GM12878 (cell line): ENCODE data around the gene CCND2. TPM values are rescaled to one million over a fixed set of nuclear protein-coding genes. Genes with fewer than 3 reads are reported as not detected.

Source experiments
- ATAC-seq: fragments of 200-7000 bp; cut with Tn5 transposase; 3 replicates; pipeline ENCODE4 v1.9.1; 2020; ENCODE audit warnings: mild to moderate bottlenecking, moderate library complexity
- BruUV-seq: library from RNA; stranded (reverse); fragments of 400-500 nt; replicated peaks from 2 replicates; lab custom pipeline; 2021; lab: Mats Ljungman, UMichigan
- CTCF ChIA-PET: fragments of 300-600 bp; sonication (Branson Sonifier 250); formaldehyde crosslinking; extraction: SDS; loops from one replicate; lab custom pipeline; 2021; ENCODE audit warnings: inconsistent platforms; lab: Yijun Ruan, JAX
- POLR2A ChIA-PET: fragments of 350-600 bp; formaldehyde crosslinking; extraction: SDS; loops from one replicate; lab custom pipeline; 2021; ENCODE audit warnings: inconsistent platforms; lab: Charles Lee
- RAD21 ChIA-PET: fragments of 300-600 bp; sonication (Branson Sonifier 250); formaldehyde crosslinking; loops from one replicate; lab custom pipeline; 2023; ENCODE audit warnings: antibody characterized with exemption; ENCODE audit not compliant: unreplicated experiment; lab: Charles Lee
- SMC1A ChIA-PET: fragments of 300-600 bp; sonication (Branson Sonifier 250); formaldehyde crosslinking; loops from one replicate; lab custom pipeline; 2023; ENCODE audit not compliant: unreplicated experiment, uncharacterized antibody; lab: Charles Lee
- DNase-seq: peaks from one replicate; pipeline ENCODE4 v3.0.0-alpha.2; 2011; ENCODE audit warnings: low read depth, low spot score
- FAIRE-seq: peaks from 3 replicates; lab custom pipeline; 2011; peaks lifted over from hg19 to GRCh38; lab: Jason Lieb, UNC
- H2AFZ ChIP-seq: 2 replicates; pipeline ENCODE4 v1.6.0; 2011; ENCODE audit warnings: low read depth, low read length, control low read depth; ENCODE audit not compliant: control insufficient read depth
- H3K27ac ChIP-seq: 2 replicates; pipeline ENCODE4 v1.5.1; 2011; ENCODE audit warnings: control low read depth; ENCODE audit not compliant: control insufficient read depth, insufficient read depth
- H3K27me3 ChIP-seq, 2 experiments: replicated peaks in 1 of 2; 2 replicates each; pipeline versions ENCODE4 v1.6.0 to v1.6.1; 2011; ENCODE audit warnings: low read length in 1 of 2; ENCODE audit not compliant: control insufficient read depth in 2 of 2, insufficient read depth in 2 of 2
- H3K36me3 ChIP-seq, 2 experiments: 2 replicates each; pipeline ENCODE4 v1.5.1; 2011; ENCODE audit warnings: low read length in 1 of 2; ENCODE audit not compliant: control insufficient read depth in 2 of 2, insufficient read depth in 2 of 2
- H3K4me1 ChIP-seq: 2 replicates; pipeline ENCODE4 v1.6.1; 2011; ENCODE audit warnings: mild to moderate bottlenecking, low read length, moderate library complexity, mixed read lengths; ENCODE audit not compliant: control insufficient read depth, insufficient read depth
- H3K4me2 ChIP-seq: 2 replicates; pipeline ENCODE4 v1.6.0; 2011; ENCODE audit warnings: control low read depth; ENCODE audit not compliant: control insufficient read depth, insufficient read depth
- H3K4me3 ChIP-seq: fragments of 200-600 bp; sonication (generic); 2 replicates; pipeline ENCODE4 v1.5.1; 2016
- H3K79me2 ChIP-seq: 2 replicates; pipeline ENCODE4 v1.6.0; 2011; ENCODE audit warnings: low read length; ENCODE audit not compliant: control insufficient read depth, insufficient read depth
- H3K9ac ChIP-seq: 2 replicates; pipeline ENCODE4 v1.8.0; 2011; ENCODE audit warnings: low read length, control low read depth, mixed read lengths; ENCODE audit not compliant: control insufficient read depth, insufficient read depth
- H3K9me3 ChIP-seq: replicated peaks from 3 replicates; pipeline ENCODE4 v1.5.1; 2011; ENCODE audit warnings: mild to moderate bottlenecking, low read length; ENCODE audit not compliant: control insufficient read depth, insufficient read depth
- H4K20me1 ChIP-seq: 2 replicates; pipeline ENCODE4 v1.6.0; 2011; ENCODE audit not compliant: control insufficient read depth, insufficient read depth
- CHD4 ChIP-seq: fragments of 200-600 bp; sonication (generic); IDR thresholded peaks from 2 replicates; pipeline ENCODE4 v1.6.1; 2016; ENCODE audit warnings: mild to moderate bottlenecking
- HCFC1 ChIP-seq: fragments of 150-350 bp; IDR thresholded peaks from 2 replicates; pipeline ENCODE4 v1.6.1; 2014; ENCODE audit warnings: low read length
- NFXL1 ChIP-seq: fragments of 450-650 bp; IDR thresholded peaks from 2 replicates; pipeline ENCODE4 v1.6.1; 2017; ENCODE audit warnings: antibody characterized with exemption, mild to moderate bottlenecking, borderline replicate concordance
- NKRF ChIP-seq: fragments of 450-650 bp; conservative IDR thresholded peaks from 2 replicates; pipeline ENCODE4 v1.6.1; 2017; ENCODE audit warnings: mild to moderate bottlenecking, moderate library complexity
- SMAD5 ChIP-seq: IDR thresholded peaks from 2 replicates; pipeline ENCODE4 v1.6.1; 2016; ENCODE audit warnings: antibody characterized with exemption, low read depth
- ZNF24 ChIP-seq: fragments of 450-650 bp; IDR thresholded peaks from 2 replicates; pipeline ENCODE4 v1.6.1; 2017; ENCODE audit warnings: antibody characterized with exemption, mild to moderate bottlenecking
- WGBS: methylation state at CpG from one replicate; pipeline ENCODE4 v1.1.6; 2016; ENCODE audit warnings: low lambda C conversion rate; ENCODE audit not compliant: insufficient replicate concordance, insufficient coverage; ENCODE audit errors: missing lambda C conversion rate; 5-methylcytosine and 5-hydroxymethylcytosine counted together
- in situ Hi-C: fragments of 300-500 bp; cut with MboI; formaldehyde crosslinking; loops from 9 replicates; pipeline ENCODE4 v1.14.3; 2018; ENCODE audit warnings: mixed read lengths
- intact Hi-C: fragments of 100-400 bp; cut with micrococcal nuclease; formaldehyde crosslinking; loops from one replicate; pipeline ENCODE4 v1.14.2; 2022; ENCODE audit not compliant: unreplicated experiment
- polyA plus RNA-seq, 11 experiments: library from polyadenylated mRNA; depleted of rRNA in 4 of 11; unstranded in 6 of 11; stranded (reverse) in 5 of 11; fragments of >200 nt; fragmentation: Nextera tagmentation in 4 of 11; fragmentation: Illumina TruSeq in 1 of 11; extraction: Ambion mirVana in 4 of 11; extraction: Trizol in 1 of 11; gene quantifications; 1 replicate in 1 of 11; 2 replicates in 10 of 11; pipeline versions ENCODE4 v1.2.1 to v1.2.3, GENCODE V29; 2011 to 2016; ENCODE audit warnings: inconsistent platforms in 2 of 11, missing spikeins in 2 of 11, low read depth in 1 of 11
- total RNA-seq, 4 experiments: library from RNA; depleted of rRNA in 3 of 4; stranded (reverse); fragments of >200 nt in 3 of 4; fragmentation: Illumina TruSeq in 1 of 4; extraction: Trizol in 1 of 4; gene quantifications; 2 replicates each; pipeline versions ENCODE4 v1.2.1 to v1.2.3, GENCODE V29; 2013 to 2021
- TF ChIP-seq, protein P1 (sequence below): fragments of 450-650 bp; IDR thresholded peaks from 2 replicates; pipeline ENCODE4 v1.6.1; 2017; ENCODE audit warnings: antibody characterized with exemption, mild to moderate bottlenecking, moderate library complexity

CCND2 gene
- total and polyA plus RNA-seq, 10 of the 15 experiments (the other 5 are each of a cell fraction or from before 2014, with no cell fraction given) = 30.1 to 263 (median 152) TPM

- 75% methylated on average over 3 of the region's 3 CpGs for WGBS
- H3K4me2 ChIP-seq = no peak overlapping the region
- no TSS peak for BruUV-seq
- ChIA-PET RAD21 (interaction anchor here (1.2 kb wide), 1 partner anchor 9 kb away, joined by 4 read pairs; no protein-coding TSS in a partner anchor), POLR2A (no interaction called here), SMC1A (interaction anchor here (2.2 kb wide), 1 partner anchor 9 kb away, joined by 8 read pairs; no protein-coding TSS in a partner anchor), CTCF (no interaction called here)
- FAIRE-seq (no peak), DNase-seq (no peak), ATAC-seq (no peak)
- no peaks in the 10 kb centered on the region; a peak in 1 of 4 replicates for H3K27me3 ChIP-seq
- H2AFZ ChIP-seq = no peak overlapping the region
- peaks cover 3% of the 10 kb centered on the region; the same call in 1 of the 3 replicates for H3K9me3 ChIP-seq
- H3K9ac ChIP-seq = no peak overlapping the region
- TF ChIP-seq CHD4 = no peak
- no peak for TF ChIP-seq NKRF
- TF ChIP-seq ZNF24 = no peak
- TF ChIP-seq HCFC1 = no peak
- TF ChIP-seq NFXL1 = no peak
- TF ChIP-seq, protein P1, sequence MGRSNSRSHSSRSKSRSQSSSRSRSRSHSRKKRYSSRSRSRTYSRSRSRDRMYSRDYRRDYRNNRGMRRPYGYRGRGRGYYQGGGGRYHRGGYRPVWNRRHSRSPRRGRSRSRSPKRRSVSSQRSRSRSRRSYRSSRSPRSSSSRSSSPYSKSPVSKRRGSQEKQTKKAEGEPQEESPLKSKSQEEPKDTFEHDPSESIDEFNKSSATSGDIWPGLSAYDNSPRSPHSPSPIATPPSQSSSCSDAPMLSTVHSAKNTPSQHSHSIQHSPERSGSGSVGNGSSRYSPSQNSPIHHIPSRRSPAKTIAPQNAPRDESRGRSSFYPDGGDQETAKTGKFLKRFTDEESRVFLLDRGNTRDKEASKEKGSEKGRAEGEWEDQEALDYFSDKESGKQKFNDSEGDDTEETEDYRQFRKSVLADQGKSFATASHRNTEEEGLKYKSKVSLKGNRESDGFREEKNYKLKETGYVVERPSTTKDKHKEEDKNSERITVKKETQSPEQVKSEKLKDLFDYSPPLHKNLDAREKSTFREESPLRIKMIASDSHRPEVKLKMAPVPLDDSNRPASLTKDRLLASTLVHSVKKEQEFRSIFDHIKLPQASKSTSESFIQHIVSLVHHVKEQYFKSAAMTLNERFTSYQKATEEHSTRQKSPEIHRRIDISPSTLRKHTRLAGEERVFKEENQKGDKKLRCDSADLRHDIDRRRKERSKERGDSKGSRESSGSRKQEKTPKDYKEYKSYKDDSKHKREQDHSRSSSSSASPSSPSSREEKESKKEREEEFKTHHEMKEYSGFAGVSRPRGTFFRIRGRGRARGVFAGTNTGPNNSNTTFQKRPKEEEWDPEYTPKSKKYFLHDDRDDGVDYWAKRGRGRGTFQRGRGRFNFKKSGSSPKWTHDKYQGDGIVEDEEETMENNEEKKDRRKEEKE = no peak
- TF ChIP-seq SMAD5 = no peak
- H3K36me3 ChIP-seq = no peaks in the 10 kb centered on the region
- no peaks in the 10 kb centered on the region for H4K20me1 ChIP-seq
- H3K27ac ChIP-seq = no peak overlapping the region
- H3K4me3 ChIP-seq = no peak overlapping the region
- in situ Hi-C loops (no loop called here), intact Hi-C loops (no loop called here)
- H3K4me1 ChIP-seq = peaks cover 11% of the 10 kb centered on the region; the same call in 1 of the 2 replicates
- H3K79me2 ChIP-seq = no peaks in the 10 kb centered on the region
Observed at GRCh38 chr12:4225571-4225970, 48.0 kb upstream of the CCND2 start.
